A172 (cell line): Measurements from ENCODE around the gene CHD2. TPM values are rescaled to one million over a fixed set of nuclear protein-coding genes. Genes with fewer than 3 reads are reported as not detected.

Source experiments
- DNase-seq: peaks from one replicate; pipeline ENCODE4 v3.0.0-alpha.2; 2015; ENCODE audit warnings: low spot score
- total RNA-seq: library from RNA; depleted of rRNA; stranded (reverse); fragments of >200 nt; shearing (Covaris generic); gene quantifications from 2 replicates; pipeline ENCODE4 v1.2.3, GENCODE V29; 2014; rRNA removed

Gene CHD2
- total RNA-seq, 1 experiment from 2014 or later: 21.2 TPM

DNA sequence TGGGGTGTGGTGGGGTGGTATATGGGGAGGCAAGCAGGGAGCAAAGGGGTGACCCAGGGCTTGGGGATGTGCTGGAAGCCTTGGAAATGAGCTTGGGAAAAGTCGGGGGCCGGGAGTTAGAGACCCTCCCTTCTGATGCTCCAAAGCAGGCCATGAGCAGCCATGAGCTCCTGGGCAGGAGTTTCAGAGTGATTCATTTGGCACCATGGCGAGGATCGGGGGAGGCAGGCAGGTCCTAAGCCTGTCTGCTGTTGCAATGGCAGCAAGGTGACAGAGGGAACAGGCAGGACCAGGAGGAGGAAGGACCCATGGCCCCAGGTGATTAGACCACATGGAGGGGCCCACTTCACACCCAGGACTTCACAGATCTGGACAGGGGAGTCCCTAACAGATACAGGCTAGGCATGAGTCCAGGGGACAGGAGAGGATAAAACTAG lies 167.5 kb downstream of the CHD2 start:
- DNase-seq: no peak

DNA sequence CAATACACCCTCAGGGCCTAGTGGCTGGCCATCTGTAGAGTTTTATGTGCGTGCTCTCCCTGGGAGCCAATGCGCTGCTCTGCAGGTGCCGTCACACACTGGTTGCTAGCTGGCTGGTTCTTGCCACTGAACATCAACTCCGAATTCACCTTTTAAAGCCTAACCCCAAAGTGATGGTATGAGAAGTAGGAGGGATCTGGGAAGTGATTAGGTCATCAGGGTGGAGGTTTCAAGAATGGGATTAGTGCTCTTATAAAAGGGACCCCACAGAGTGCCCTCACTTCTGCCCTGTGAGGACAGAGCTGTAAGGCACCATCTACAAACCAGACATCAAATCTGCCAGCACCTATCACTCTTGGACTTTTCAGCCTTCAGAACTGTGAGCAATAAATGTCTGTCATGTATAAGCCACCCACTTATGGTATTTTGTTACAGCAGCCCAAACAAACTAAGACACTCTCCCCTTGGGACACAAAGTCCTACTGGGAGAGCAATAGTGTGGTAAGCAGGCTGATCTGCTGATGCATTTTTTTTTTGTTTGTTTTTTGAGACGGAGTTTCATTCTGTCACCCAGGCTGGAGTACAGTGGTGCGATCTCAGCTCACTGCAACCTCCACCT lies 168.6 kb downstream of the CHD2 start:
- DNase-seq: no peak

DNA sequence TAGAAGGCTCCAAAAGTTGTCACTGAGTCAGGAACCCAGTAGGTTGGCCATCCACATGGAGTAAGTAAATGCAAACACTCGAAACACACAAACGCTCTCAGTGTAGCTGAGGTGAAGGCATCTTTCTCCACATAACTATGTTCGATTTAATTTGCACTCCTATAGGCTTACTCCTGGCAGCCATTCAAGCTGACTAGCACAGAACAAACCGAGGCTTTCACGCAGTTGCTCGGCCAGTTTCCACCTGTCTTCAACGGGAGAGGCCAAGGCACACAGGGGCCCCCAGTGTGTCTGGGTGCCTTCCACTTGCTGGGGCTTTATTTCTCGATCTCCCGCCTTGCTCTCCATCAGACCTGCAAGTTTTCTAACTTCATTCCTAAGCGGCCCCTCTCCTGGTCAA lies 170.0 kb downstream of the CHD2 start:
- DNase-seq: no peak

DNA sequence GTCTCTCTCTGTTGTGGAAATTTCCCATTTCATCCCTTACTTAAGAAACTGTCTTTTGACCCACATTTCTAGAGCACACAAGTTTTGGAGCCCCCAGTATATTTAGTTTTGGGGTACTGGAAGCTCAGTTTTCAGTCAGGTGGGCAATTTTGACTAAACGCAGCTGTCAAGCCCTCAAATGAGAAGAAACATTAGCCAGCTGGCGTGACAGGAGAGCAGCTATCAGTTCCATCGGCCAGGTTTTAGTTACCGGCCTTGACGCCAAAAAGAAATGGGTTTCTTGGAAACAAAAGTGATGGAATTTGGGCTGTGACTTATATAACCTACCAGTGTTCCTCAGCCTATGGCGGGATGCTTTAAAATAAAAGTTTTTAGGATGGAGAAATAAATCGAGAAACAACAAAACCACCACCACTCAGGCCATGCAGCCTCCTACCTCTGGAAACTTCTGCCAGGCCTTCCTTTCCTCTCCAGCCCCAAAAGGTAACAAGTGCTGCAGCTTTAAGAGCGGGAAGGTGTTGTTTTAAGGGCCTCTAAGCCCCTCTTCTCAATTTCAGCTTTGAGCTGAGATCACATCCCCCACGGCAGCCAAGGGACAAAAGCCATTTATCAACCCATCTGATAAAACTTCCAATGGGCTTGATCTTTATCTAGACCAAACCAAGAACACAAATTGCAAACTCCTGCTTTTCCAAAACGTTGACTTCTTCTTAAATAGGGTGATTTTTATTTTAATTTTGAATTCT lies 170.6 kb downstream of the CHD2 start:
- no peak for DNase-seq

DNA sequence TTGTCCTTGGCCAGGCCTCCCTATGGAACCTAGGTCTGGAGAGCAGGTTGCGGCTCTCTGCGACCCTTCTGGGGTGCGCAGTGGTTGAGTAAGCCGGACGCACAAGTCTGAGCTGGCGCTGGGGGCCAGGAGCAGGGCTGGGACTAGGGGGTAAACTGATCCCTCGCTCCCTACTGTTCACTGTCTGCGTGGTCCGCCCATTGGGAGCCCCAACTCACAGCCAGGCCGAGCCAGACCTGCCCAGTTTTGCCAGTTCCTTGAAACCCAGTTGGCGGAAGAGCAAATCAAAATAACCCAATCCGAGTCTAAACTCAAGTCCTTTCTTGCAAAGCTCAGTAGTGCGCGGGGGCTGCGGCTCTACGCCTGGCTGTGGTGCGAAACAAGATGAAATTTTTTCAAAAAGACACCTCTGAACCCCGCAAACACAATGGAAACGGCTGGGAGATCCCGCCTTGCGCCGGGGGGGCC lies 171.4 kb downstream of the CHD2 start:
- DNase-seq: no peak

DNA sequence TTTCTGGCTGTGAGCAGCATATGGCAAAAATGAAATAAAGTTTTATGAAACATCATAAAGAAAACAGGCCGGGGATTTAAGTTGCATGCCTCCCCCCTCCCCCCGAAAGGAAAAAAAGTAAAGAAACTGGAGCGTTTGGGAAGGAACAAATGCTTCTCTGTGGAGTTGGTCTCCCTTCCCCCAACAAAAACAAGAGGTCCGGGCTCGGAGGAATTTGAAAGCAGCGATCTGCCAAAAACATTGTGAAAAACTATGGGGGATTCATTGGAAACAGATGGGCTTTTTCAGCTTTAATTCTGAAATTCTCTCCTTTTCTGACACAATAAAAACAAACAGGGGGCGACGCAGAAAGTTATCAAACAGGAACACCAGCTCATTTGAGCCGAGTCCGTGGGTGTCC lies 171.9 kb downstream of the CHD2 start:
- DNase-seq: no peak

DNA sequence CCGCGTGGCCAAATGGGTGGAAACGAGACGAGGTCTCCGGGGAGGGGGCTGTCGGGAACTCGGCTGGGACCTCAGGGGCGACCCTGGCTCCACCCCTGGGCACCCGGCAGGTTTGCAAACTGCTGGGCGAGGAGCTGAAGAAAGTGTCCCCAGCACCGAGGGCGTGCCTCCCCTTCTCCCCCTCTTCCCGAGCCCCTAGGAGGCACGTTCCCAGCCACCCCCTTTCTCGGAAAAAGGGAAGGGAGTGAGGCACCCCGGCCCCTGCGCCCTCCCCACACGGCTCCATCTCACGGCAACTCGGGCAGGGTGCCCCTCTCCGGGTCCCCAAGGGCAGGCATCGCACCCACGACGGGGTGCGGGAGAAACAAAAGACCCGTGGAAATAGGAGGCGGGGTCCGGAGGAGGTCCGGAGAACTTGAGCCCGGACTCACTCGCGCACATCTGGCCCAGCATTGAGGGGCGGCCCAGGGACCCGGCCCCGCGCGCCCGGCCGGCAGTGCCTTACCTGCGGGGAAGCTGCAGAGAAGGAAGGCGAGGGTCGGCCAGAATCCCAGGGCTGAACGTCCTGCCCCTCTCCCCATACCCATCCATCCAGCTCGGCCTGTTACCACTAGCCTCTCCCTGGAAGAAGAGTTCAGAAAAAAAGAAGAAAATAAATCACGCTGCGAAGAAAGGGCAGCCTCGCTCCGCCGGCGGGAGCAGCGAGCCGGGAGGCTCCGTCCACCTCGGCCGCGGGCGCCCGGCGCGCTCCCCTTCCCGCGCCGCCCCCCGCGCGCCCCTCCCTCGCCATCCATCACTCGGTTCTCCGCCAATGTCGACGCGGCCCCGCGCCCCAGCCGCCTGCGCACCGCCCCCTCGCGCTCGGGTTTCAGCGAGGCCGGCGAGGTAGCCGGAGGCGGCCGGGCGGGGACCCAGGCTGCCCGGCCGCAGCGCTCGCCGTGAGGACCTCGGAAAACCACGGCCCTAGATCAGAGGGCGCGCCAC lies 172.6 kb downstream of the CHD2 start:
- DNase-seq: peak; percentile 9

DNA sequence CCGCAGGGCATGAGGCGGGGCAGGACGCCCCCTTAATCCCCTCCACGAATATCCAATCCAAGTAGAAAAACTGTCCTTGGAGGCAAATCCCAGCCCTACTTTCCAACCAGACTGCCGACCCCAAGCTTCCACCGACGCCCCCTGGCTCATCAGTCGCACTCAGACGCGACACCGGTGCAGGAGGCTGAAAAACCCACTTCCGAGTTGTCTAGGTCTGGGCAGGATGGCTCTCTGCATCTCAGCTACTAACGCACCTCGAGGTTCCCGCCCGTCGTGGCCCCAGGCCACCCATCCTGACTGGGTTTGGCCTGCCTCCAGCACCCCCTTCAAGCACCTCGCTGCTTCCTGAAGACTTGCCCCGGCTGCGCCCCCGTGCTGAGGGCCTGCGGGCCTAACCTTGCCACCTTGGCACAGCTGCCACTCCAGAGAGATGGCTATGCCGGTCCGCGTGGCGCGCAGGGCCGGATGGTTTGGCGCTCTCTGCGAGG lies 173.4 kb downstream of the CHD2 start:
- no peak for DNase-seq

DNA sequence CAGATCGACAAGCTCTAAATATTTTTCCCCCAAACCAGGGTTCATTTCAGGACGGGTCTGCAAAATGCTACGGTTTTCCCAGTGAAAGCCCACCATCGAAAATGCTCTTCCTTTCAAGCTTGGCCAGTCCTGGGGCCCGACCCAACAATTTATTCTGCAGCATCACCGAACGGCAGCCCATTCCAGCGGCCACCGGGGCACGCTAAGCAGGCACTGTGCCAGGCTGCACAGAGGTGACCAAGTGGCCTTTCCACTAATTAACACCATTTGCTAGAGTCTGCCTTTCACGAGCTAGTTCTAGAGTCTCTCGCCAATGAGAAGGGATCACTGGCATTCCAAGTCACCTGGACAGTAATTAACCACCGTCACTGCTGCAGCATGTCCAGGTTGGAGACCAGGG lies 174.5 kb downstream of the CHD2 start:
- no peak for DNase-seq

DNA sequence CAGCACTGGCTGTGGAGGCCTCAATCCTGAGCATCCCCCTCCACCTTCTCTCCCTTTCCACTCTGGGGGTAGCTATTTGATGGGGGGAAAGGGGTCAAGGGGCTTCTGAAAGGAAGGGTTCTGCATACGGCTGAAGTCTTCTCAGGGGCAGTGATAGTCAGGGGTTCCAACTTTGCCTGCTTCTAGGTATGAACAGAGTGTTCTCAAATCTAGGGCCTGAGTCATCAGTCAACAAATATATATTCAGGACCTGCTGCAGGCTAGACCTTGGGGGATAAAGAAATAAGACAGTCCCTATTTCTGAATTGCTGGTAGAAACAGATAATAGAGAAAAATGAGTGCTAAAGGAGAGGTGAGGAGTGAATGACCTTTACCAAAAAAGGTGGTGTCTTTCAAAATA lies 176.1 kb downstream of the CHD2 start:
- no peak for DNase-seq

DNA sequence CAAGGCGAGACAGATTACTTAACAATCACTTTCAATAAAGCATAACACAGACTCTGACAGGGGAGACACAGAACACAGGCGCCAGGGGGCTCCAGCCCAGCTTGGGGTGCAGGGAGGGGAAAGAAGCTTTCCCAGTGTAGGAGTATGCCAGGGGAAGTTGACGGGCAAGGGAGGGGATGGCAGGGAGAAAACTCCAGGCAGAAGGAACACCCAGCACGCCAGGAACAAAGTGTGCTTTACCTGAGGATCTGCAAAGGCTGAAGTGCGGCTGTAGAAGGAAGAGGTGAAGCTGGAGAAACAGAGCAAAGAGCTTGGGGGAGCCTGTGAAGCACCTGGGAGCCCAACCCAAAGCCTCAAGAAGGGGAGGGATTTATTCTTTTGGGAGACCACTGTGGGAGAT lies 176.8 kb downstream of the CHD2 start:
- no peak for DNase-seq

Other genes starting within 250 kb of the CHD2 start
- gene FAM174B, start 244.5 kb upstream of the CHD2 start, total RNA-seq: 0.81 and 3.8 TPM in 2 replicates
- gene RGMA, start 188.9 kb downstream of the CHD2 start, total RNA-seq: 0.05 and 0.90 TPM in 2 replicates